ENCODE measurements around the gene KCNQ1.

The KCNQ1 gene

GRCh38 chr11:2665526-2666400 lies 221.0 kb downstream of the KCNQ1 start:
- no peaks in the 10 kb centered on the region for H3K36me3 ChIP-seq (ENCODE audit: control insufficient read depth in 1 of 2, insufficient read depth in 2 of 2, low read length in 2 of 2)
- H3K4me1 ChIP-seq (ENCODE audit: control insufficient read depth in 1 of 2, insufficient read depth in 2 of 2, low read length in 2 of 2) = peaks cover 0 to 10% of the 10 kb centered on the region in 2 donors
- no peak overlapping the region for H3K4me3 ChIP-seq (ENCODE audit: low read depth in 1 of 2, low read length in 2 of 2)
- H3K27ac ChIP-seq (ENCODE audit: low read length) = no peak overlapping the region
- H3K9me3 ChIP-seq (ENCODE audit: control insufficient read depth in 1 of 2, low read length in 2 of 2) = peaks cover 3 to 8% of the 10 kb centered on the region in 2 donors
- H3K27me3 ChIP-seq (ENCODE audit: low read depth, low read length) = no peaks in the 10 kb centered on the region

GRCh38 chr11:2666401-2666741 lies 221.6 kb downstream of the KCNQ1 start:
- peaks cover 0 to 1% of the 10 kb centered on the region in 2 donors for H3K9me3 ChIP-seq (ENCODE audit: control insufficient read depth in 1 of 2, low read length in 2 of 2)
- H3K4me3 ChIP-seq (ENCODE audit: low read depth in 1 of 2, low read length in 2 of 2) = no peak overlapping the region
- H3K36me3 ChIP-seq (ENCODE audit: control insufficient read depth in 1 of 2, insufficient read depth in 2 of 2, low read length in 2 of 2) = no peaks in the 10 kb centered on the region
- no peak overlapping the region for H3K27ac ChIP-seq (ENCODE audit: low read length)
- no peaks in the 10 kb centered on the region for H3K27me3 ChIP-seq (ENCODE audit: low read depth, low read length)
- peaks cover 0 to 10% of the 10 kb centered on the region in 2 donors for H3K4me1 ChIP-seq (ENCODE audit: control insufficient read depth in 1 of 2, insufficient read depth in 2 of 2, low read length in 2 of 2)

- H3K27me3 ChIP-seq (ENCODE audit: low read depth, low read length) = no peaks in the 10 kb centered on the region
- no peaks in the 10 kb centered on the region for H3K9me3 ChIP-seq (ENCODE audit: control insufficient read depth in 1 of 2, low read length in 2 of 2)
- no peaks in the 10 kb centered on the region for H3K36me3 ChIP-seq (ENCODE audit: control insufficient read depth in 1 of 2, insufficient read depth in 2 of 2, low read length in 2 of 2)
- H3K4me1 ChIP-seq (ENCODE audit: control insufficient read depth in 1 of 2, insufficient read depth in 2 of 2, low read length in 2 of 2) = peaks cover 0 to 10% of the 10 kb centered on the region in 2 donors
- H3K27ac ChIP-seq (ENCODE audit: low read length) = no peak overlapping the region
- no peak overlapping the region for H3K4me3 ChIP-seq (ENCODE audit: low read depth in 1 of 2, low read length in 2 of 2)
These were observed 222.2 kb downstream of the KCNQ1 start for GRCh38 chr11:2666828-2667570.

GRCh38 chr11:2667940-2668339 lies 223.1 kb downstream of the KCNQ1 start:
- Histone ChIP-seq H3K27ac (ENCODE audit: low read length) (no peak overlapping the region), H3K27me3 (ENCODE audit: low read depth, low read length) (no peaks in the 10 kb centered on the region), H3K9me3 (ENCODE audit: control insufficient read depth in 1 of 2, low read length in 2 of 2) (no peaks in the 10 kb centered on the region), H3K4me1 (ENCODE audit: control insufficient read depth in 1 of 2, insufficient read depth in 2 of 2, low read length in 2 of 2) (peaks cover 0 to 10% of the 10 kb centered on the region in 2 donors), H3K36me3 (ENCODE audit: control insufficient read depth in 1 of 2, insufficient read depth in 2 of 2, low read length in 2 of 2) (no peaks in the 10 kb centered on the region), H3K4me3 (ENCODE audit: low read depth in 1 of 2, low read length in 2 of 2) (no peak overlapping the region)

DNA sequence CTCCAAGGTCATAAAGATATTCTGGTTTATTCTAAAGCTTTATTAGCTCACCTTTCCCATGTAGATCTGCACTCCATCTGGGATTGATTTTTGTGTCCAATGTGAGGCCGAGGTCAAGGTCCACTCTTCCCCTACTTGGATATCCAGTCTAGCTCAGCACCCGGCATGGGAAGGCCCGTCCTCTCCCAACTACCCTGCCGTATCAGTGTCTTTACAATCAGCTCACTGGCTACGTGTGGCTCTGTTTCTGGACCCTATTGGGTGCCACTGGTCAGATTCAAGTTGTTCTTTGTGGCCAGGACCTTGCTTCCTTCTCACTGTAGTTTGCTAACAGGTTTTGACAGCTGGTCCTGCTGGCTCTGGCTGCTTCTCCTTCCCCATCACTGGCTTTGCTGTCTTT lies 224.1 kb downstream of the KCNQ1 start:
- no peaks in the 10 kb centered on the region for H3K36me3 ChIP-seq (ENCODE audit: control insufficient read depth in 1 of 2, insufficient read depth in 2 of 2, low read length in 2 of 2)
- H3K27ac ChIP-seq (ENCODE audit: low read length) = no peak overlapping the region
- H3K27me3 ChIP-seq (ENCODE audit: low read depth, low read length) = no peaks in the 10 kb centered on the region
- no peak overlapping the region for H3K4me3 ChIP-seq (ENCODE audit: low read depth in 1 of 2, low read length in 2 of 2)
- peaks cover 0 to 11% of the 10 kb centered on the region in 2 donors for H3K4me1 ChIP-seq (ENCODE audit: control insufficient read depth in 1 of 2, insufficient read depth in 2 of 2, low read length in 2 of 2)
- no peaks in the 10 kb centered on the region for H3K9me3 ChIP-seq (ENCODE audit: control insufficient read depth in 1 of 2, low read length in 2 of 2)

DNA sequence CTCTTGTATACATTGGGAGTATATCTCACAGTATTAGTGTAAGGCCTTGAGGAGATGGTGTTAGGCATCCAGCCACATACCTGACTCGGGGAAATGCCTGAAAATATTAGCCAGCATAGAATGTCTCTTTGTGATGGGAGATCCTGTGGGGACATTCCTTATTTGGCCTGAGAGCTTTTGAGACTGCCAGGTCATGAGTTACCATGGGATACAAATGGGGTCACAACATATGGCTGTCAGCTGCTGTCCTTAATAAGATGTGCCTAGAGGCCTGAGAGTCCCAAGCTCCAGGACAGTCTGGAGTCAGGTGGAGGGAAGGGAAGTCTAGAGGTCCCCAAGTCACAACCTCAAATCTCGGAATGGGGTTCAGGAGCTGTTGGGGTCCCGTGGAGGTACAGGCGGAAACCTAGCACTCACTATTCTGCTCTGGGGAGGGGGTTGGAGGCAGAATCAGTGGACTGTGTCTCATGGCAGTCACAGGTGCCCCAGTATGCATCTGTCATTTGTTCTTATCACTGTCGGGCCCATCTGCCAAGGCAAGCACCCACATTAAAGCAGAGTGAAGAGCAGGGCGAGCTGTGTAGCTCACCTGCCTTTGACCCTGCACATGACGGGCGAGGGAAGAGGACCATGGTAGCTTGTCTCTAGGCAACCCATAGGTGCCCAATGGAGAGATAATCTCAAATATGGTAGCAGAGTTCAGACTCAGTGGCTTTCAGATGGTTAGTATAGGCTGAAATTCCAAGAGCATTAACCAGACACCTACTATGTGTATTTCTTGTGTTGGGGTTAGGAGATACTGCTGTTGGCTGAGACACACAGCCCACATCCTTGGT lies 225.0 kb downstream of the KCNQ1 start:
- no peaks in the 10 kb centered on the region for H3K9me3 ChIP-seq (ENCODE audit: control insufficient read depth in 1 of 2, low read length in 2 of 2)
- no peak overlapping the region for H3K4me3 ChIP-seq (ENCODE audit: low read depth in 1 of 2, low read length in 2 of 2)
- H3K36me3 ChIP-seq (ENCODE audit: control insufficient read depth in 1 of 2, insufficient read depth in 2 of 2, low read length in 2 of 2) = no peaks in the 10 kb centered on the region
- H3K27ac ChIP-seq (ENCODE audit: low read length) = no peak overlapping the region
- peaks cover 4 to 19% of the 10 kb centered on the region in 2 donors for H3K4me1 ChIP-seq (ENCODE audit: control insufficient read depth in 1 of 2, insufficient read depth in 2 of 2, low read length in 2 of 2)
- H3K27me3 ChIP-seq (ENCODE audit: low read depth, low read length) = no peaks in the 10 kb centered on the region

- Histone ChIP-seq H3K27me3 (ENCODE audit: low read depth, low read length) (no peaks in the 10 kb centered on the region), H3K36me3 (ENCODE audit: control insufficient read depth in 1 of 2, insufficient read depth in 2 of 2, low read length in 2 of 2) (no peaks in the 10 kb centered on the region), H3K27ac (ENCODE audit: low read length) (no peak overlapping the region), H3K4me3 (ENCODE audit: low read depth in 1 of 2, low read length in 2 of 2) (no peak overlapping the region), H3K9me3 (ENCODE audit: control insufficient read depth in 1 of 2, low read length in 2 of 2) (no peaks in the 10 kb centered on the region), H3K4me1 (ENCODE audit: control insufficient read depth in 1 of 2, insufficient read depth in 2 of 2, low read length in 2 of 2) (peaks cover 4 to 20% of the 10 kb centered on the region in 2 donors)
These were observed 225.8 kb downstream of the KCNQ1 start for GRCh38 chr11:2670541-2671100.

DNA sequence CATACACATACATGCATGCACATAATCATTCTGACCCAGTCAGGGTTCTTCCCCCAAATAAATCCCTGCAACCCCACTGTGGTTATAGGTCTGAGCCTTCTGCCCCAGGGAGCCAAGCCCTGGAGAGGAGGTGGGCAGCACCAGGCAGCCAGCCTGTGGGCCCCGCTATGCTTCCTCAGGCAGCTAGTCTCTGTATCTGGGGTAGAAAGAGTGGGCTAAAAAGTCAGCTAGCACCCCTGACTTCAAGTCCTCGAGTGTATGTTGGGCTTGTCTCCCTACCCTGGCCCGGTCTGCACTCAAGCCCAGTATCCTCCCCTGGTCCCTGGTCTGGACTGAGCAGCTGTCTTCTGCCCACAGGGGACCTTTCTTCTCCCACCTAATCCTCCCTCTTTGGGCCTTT lies 226.9 kb downstream of the KCNQ1 start:
- no peaks in the 10 kb centered on the region for H3K36me3 ChIP-seq (ENCODE audit: control insufficient read depth in 1 of 2, insufficient read depth in 2 of 2, low read length in 2 of 2)
- H3K27ac ChIP-seq (ENCODE audit: low read length) = no peak overlapping the region
- no peaks in the 10 kb centered on the region for H3K9me3 ChIP-seq (ENCODE audit: control insufficient read depth in 1 of 2, low read length in 2 of 2)
- no peak overlapping the region for H3K4me3 ChIP-seq (ENCODE audit: low read depth in 1 of 2, low read length in 2 of 2)
- H3K27me3 ChIP-seq (ENCODE audit: low read depth, low read length) = no peaks in the 10 kb centered on the region
- peaks cover 12 to 29% of the 10 kb centered on the region in 2 donors for H3K4me1 ChIP-seq (ENCODE audit: control insufficient read depth in 1 of 2, insufficient read depth in 2 of 2, low read length in 2 of 2)

DNA sequence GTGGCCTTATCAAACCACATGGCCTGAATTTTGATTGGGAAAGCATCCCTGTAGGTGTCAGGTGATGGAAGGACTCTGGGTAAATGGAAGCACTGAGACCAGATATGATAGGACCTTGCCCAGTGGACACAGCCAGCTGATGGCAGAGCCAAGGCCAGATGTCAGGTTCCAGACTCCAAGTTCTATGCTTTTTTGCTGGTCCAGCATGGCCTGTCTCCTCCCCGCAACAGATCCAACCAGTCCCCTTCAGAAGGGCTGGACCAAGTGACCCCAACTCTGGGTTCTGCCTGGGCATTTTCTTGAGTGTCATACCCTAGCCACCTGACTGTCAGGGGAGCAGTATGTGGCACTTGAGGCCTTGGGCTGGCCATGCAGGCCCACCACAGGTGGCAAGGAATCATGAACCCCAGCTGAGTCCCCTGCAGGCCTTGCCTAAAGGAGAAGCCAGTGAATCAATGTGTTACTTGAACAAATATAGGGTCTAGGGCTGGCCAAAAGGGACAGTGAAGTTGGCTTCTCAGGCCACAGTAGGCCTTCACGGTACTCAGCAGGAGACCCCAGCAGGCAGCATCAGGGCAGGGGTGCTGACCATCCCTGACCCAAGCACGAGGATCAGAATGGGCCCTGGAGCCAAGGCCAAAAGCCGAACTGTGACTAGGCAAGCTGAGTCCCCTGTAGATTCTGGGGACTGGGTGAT lies 227.9 kb downstream of the KCNQ1 start:
- Histone ChIP-seq H3K27me3 (ENCODE audit: low read depth, low read length) (no peaks in the 10 kb centered on the region), H3K9me3 (ENCODE audit: control insufficient read depth in 1 of 2, low read length in 2 of 2) (no peaks in the 10 kb centered on the region), H3K4me1 (ENCODE audit: control insufficient read depth in 1 of 2, insufficient read depth in 2 of 2, low read length in 2 of 2) (peaks cover 13 to 23% of the 10 kb centered on the region in 2 donors), H3K27ac (ENCODE audit: low read length) (no peak overlapping the region), H3K4me3 (ENCODE audit: low read depth in 1 of 2, low read length in 2 of 2) (no peak overlapping the region), H3K36me3 (ENCODE audit: control insufficient read depth in 1 of 2, insufficient read depth in 2 of 2, low read length in 2 of 2) (no peaks in the 10 kb centered on the region)

- Histone ChIP-seq H3K9me3 (ENCODE audit: control insufficient read depth in 1 of 2, low read length in 2 of 2) (no peaks in the 10 kb centered on the region), H3K4me3 (ENCODE audit: low read depth in 1 of 2, low read length in 2 of 2) (no peak overlapping the region), H3K36me3 (ENCODE audit: control insufficient read depth in 1 of 2, insufficient read depth in 2 of 2, low read length in 2 of 2) (no peaks in the 10 kb centered on the region), H3K27me3 (ENCODE audit: low read depth, low read length) (no peaks in the 10 kb centered on the region), H3K4me1 (ENCODE audit: control insufficient read depth in 1 of 2, insufficient read depth in 2 of 2, low read length in 2 of 2) (peaks cover 13 to 23% of the 10 kb centered on the region in 2 donors), H3K27ac (ENCODE audit: low read length) (no peak overlapping the region)
These were observed 228.4 kb downstream of the KCNQ1 start for GRCh38 chr11:2673250-2673610.

Measured in muscle layer of duodenum (tissue), 2 donors.